ENCODE data around the gene C10orf53. TPM values are rescaled to one million over a fixed set of nuclear protein-coding genes. Genes with fewer than 3 reads are reported as not detected.

C10orf53 gene
- total RNA-seq, 1 donor from 2014 or later: not detected

DNA sequence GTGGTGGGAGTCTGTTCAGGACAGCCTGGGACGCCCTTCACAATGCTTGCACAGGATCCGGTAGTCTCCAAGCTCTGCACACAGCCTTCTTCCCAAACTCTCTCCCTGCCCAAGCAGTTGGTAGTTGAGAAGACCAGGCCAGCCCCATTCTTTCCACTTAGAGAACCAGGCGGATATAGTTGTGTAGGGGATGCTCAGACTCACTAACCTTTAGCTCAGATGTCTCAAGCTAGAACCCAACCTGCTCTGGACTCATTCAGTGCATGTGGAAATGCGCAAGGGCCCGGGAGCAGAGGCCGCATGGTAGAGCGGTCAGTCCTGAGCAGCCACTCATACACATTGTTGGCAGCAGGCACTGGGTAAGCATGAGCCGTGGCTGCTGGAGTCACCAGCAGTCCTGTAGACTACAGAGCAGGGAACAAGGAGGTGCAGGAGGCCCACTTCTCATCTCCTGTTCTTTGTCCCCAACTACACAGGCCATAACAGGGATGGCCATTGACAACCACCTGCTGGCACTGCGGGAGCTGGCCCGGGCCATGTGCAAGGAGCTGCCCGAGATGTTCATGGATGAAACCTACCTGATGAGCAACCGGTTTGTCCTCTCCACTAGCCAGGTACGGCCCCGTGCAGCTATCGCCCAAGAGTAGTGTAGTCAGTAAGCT is 17.2 kb upstream of the C10orf53 start:
- Mint-ChIP-seq H3K27me3 (ENCODE audit: insufficient read depth, low read depth) (peaks cover 9% of the 10 kb centered on the region), H3K9me3 (peaks cover 11% of the 10 kb centered on the region), H3K36me3 (no peaks in the 10 kb centered on the region), H3K27ac (no peak overlapping the region), H3K4me3 (no peak overlapping the region), H3K4me1 (no peaks in the 10 kb centered on the region)
- no peak overlapping the region for H3K4me2 ChIP-seq
- H3K9ac ChIP-seq: no peak overlapping the region
- H3K4me1 ChIP-seq: no peaks in the 10 kb centered on the region
- H3K4me3 ChIP-seq: no peak overlapping the region
- no peaks in the 10 kb centered on the region for H4K20me1 ChIP-seq (ENCODE audit: low read depth)
- no peak overlapping the region for H2AFZ ChIP-seq (replicated peaks)
- H3K27me3 ChIP-seq: peaks cover 32% of the 10 kb centered on the region
- TF ChIP-seq, protein P1, sequence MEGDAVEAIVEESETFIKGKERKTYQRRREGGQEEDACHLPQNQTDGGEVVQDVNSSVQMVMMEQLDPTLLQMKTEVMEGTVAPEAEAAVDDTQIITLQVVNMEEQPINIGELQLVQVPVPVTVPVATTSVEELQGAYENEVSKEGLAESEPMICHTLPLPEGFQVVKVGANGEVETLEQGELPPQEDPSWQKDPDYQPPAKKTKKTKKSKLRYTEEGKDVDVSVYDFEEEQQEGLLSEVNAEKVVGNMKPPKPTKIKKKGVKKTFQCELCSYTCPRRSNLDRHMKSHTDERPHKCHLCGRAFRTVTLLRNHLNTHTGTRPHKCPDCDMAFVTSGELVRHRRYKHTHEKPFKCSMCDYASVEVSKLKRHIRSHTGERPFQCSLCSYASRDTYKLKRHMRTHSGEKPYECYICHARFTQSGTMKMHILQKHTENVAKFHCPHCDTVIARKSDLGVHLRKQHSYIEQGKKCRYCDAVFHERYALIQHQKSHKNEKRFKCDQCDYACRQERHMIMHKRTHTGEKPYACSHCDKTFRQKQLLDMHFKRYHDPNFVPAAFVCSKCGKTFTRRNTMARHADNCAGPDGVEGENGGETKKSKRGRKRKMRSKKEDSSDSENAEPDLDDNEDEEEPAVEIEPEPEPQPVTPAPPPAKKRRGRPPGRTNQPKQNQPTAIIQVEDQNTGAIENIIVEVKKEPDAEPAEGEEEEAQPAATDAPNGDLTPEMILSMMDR (IDR thresholded peaks at IDR 0.05): no peak
- TF ChIP-seq EZH2phosphoT487 (IDR thresholded peaks at IDR 0.05) (no peak), EZH2 (IDR thresholded peaks at IDR 0.05) (no peak)
- H3K79me2 ChIP-seq (ENCODE audit: low read depth): no peaks in the 10 kb centered on the region
- no peaks in the 10 kb centered on the region for H3K36me3 ChIP-seq
- no peak overlapping the region for H3K27ac ChIP-seq
- H3F3A ChIP-seq (ENCODE audit: low read depth): no peaks in the 10 kb centered on the region
- peaks cover 9% of the 10 kb centered on the region for H3K9me3 ChIP-seq (ENCODE audit: low read depth)
- no peak for DNase-seq (ENCODE audit: low spot score)

- Histone ChIP-seq H3K9me3 (ENCODE audit: low read depth) (peaks cover 7% of the 10 kb centered on the region), H3K4me1 (no peaks in the 10 kb centered on the region), H3K4me3 (no peak overlapping the region), H4K20me1 (ENCODE audit: low read depth) (no peaks in the 10 kb centered on the region), H3F3A (ENCODE audit: low read depth) (no peaks in the 10 kb centered on the region), H3K36me3 (no peaks in the 10 kb centered on the region), H3K4me2 (no peak overlapping the region), H3K79me2 (ENCODE audit: low read depth) (no peaks in the 10 kb centered on the region), H3K27ac (no peak overlapping the region), H3K9ac (no peak overlapping the region), H3K27me3 (peaks cover 45% of the 10 kb centered on the region), H2AFZ (replicated peaks) (no peak overlapping the region)
- Mint-ChIP-seq H3K27me3 (ENCODE audit: insufficient read depth, low read depth) (peaks cover 10% of the 10 kb centered on the region), H3K4me1 (no peaks in the 10 kb centered on the region), H3K36me3 (no peaks in the 10 kb centered on the region), H3K9me3 (peaks cover 10% of the 10 kb centered on the region), H3K27ac (no peak overlapping the region), H3K4me3 (no peak overlapping the region)
- TF ChIP-seq EZH2phosphoT487 (IDR thresholded peaks at IDR 0.05) (no peak), EZH2 (IDR thresholded peaks at IDR 0.05) (no peak)
- TF ChIP-seq, protein P1 (IDR thresholded peaks at IDR 0.05): no peak
- no peak for DNase-seq (ENCODE audit: low spot score)
These were observed 15.9 kb upstream of the C10orf53 start for GRCh38 chr10:49663596-49663995.

DNA sequence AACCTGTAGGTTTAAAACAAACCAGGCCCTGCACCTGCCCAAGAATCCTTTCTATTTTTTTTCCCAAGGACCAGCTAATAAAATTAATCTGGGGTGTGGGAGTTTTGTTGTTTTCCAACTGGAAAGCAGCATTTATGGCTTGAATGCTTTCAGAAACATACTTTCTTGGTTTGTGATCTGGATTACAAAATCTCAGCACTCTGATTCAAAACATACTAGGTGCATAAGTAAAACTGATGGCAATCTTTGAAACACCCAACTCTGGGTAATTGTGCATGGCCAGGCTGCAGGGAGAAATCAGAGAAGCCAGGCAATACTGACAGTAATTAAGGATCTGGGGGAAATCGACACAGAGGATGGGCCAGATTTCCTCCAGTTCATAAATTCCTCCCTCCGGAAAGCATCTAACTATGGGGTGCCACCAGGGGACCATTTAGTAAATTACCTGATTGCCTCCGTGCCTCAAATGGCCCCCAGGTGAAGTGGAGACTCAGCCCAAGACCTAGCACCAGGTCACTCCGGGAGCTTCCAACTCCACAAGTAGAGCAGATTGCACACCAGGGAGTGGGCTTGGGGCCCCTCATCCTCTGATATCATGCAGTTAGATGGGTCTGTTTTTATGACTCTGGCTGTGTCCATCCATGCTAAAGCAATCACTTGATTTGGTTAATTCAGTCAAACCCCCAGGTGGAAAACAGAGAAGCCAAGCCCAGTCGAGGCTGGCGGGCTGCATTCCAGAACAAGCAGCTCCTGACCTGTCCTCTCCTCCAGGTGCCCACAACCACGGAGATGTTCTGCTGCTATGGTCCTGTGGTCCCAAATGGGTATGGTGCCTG is 15.2 kb upstream of the C10orf53 start:
- Histone ChIP-seq H3K4me1 (no peaks in the 10 kb centered on the region), H4K20me1 (ENCODE audit: low read depth) (no peaks in the 10 kb centered on the region), H3K4me3 (no peak overlapping the region), H3K27me3 (peaks cover 51% of the 10 kb centered on the region), H3K9me3 (ENCODE audit: low read depth) (peaks cover under 1% of the 10 kb centered on the region), H3F3A (ENCODE audit: low read depth) (no peaks in the 10 kb centered on the region), H3K79me2 (ENCODE audit: low read depth) (no peaks in the 10 kb centered on the region), H3K36me3 (no peaks in the 10 kb centered on the region), H2AFZ (replicated peaks) (no peak overlapping the region), H3K27ac (no peak overlapping the region), H3K9ac (no peak overlapping the region), H3K4me2 (no peak overlapping the region)
- no peak overlapping the region for H3K4me3 Mint-ChIP-seq
- H3K9me3 Mint-ChIP-seq: peaks cover 4% of the 10 kb centered on the region
- no peak overlapping the region for H3K27ac Mint-ChIP-seq
- H3K4me1 Mint-ChIP-seq: no peaks in the 10 kb centered on the region
- H3K27me3 Mint-ChIP-seq (ENCODE audit: insufficient read depth, low read depth): peaks cover 10% of the 10 kb centered on the region
- DNase-seq (ENCODE audit: low spot score): no peak
- TF ChIP-seq EZH2phosphoT487 (IDR thresholded peaks at IDR 0.05) (no peak), EZH2 (IDR thresholded peaks at IDR 0.05) (no peak)
- TF ChIP-seq, protein P1 (IDR thresholded peaks at IDR 0.05): no peak
- H3K36me3 Mint-ChIP-seq: no peaks in the 10 kb centered on the region
